DMS153 treated with DMSO at 0.1 percent for 48 hours (cell line): ENCODE measurements around the gene TENT5C.
A peak's percentile ranks its signal among the peaks of the same experiment; 100 is the strongest.

ENCODE experiments used
- DNase-seq: peaks from one replicate; lab custom pipeline; 2025; ENCODE audit not compliant: unreplicated experiment; lab: John Stamatoyannopoulos, UW

TENT5C gene

DNA sequence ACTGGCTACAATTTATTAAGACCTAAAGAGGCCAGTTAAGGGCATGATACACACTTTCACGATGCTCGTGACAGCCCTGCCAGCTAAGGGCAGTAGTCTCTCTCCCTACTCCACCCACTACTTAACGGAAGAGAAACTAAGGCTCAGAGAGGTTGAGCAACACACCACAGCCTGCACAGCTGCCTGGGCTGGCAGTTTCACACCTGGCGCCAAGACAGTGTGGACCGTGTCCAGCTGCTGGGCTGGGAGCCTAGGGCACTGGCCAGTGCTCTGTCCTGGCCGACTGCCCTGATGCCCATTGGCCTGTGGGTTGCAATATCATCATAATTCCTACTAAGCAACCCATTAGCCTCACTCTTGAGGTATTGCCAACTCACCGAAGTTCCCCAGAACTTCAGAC, 27.6 kb downstream of the TENT5C start:
- no peak for DNase-seq

DNA sequence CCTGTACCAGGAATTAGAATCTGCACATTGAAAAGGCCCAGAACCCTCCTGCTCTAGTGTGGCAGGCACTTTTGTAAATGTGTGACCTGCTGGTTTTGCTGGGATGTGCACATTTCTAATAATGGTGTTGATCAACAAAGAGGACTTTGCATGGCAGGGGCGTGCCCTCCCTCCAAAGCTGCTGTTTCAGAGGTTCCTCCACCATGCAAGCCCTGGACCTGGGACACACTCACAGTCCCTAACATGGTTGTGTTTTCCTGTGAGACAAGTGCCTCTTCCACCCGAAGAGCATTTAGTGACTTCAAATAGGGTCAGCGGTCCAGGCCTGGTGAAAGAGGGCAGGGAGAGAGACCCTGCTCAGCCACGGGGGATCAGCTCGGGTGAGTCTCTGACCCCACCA, 28.1 kb downstream of the TENT5C start:
- DNase-seq, result no peak

GRCh38 chr1:117634631-117635030, 28.8 kb downstream of the TENT5C start:
- DNase-seq, result no peak

GRCh38 chr1:117635805-117636204, 30.0 kb downstream of the TENT5C start:
- no peak for DNase-seq

DNA sequence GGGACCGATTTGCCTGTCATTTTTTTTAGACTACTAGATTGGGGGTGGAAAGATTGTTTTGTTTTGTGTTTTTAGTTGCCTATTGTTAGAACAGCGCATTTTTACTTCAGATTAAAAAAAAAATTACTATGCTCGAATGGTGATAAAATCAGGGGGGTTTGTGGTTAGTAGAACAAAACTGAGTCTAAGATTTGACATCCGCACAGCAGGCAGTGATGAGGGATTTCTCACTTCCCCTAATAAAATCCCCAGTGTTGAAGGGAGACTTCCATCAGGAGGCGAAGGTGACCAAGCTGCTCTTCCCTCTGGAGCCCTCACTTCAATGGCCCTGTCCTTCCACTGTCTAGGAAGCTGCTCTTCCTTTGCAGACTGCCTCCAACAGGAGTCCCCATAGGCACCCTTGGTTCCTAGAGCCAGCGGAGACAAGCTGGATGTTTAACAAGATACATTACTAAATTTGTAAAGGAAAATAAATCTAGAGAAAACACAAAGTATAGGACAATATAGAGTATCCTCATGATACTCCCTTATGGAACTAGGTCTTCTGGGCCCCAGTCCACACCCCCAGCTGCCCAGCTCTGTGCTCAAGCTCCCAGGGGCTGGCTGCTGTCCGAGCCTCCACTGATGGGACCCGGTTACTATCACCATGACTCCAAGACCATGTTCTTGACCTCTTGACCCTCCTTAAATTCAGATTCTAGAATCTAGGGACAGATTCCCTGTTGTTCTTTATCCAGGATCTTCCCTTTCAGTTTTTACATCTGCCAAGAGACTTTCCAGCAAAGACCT, 31.0 kb downstream of the TENT5C start:
- no peak for DNase-seq

GRCh38 chr1:117638141-117638540, 32.3 kb downstream of the TENT5C start:
- no peak for DNase-seq

DNA sequence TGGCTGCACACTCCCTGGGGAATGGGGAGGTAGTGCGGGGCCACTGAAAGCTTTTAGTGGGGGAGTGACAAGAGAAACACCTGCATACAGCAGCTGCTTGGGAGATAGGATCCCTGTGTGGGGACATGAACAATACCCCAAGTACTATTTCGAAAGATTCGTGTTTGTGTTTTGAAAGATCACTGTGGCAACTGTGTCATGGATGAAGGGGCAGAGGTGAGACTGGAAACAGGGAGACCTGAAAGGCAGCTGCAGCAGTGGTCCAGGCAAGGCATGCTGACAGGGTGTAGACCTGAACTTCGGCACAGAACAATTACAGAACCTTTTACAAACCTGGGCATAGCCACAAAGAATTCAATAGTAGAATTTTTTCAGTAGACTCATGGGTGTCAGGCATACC, 32.9 kb downstream of the TENT5C start:
- DNase-seq, result peak; percentile 31

DNA sequence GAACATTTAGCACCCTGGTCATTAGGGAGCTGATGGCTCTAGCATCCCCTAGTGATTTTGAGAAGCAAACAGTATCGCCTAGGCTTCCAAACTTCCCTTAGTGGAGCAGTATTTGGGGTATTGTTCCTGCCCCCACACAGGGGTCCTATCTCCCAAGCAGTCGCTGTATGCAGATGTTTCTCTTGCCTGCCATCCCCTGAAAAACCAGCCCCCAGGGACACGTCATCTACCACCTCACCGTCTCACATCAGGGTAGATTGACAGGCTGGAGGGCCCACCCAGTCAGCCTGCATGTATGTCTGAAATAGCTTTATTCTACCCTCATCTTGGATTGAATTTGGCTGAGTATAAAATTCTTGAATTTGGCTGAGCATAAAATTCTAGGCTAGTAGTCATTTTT, 33.9 kb downstream of the TENT5C start:
- no peak for DNase-seq

- DNase-seq, result no peak
Measured at GRCh38 chr1:117641536-117641935, 35.7 kb downstream of the TENT5C start.

DNA sequence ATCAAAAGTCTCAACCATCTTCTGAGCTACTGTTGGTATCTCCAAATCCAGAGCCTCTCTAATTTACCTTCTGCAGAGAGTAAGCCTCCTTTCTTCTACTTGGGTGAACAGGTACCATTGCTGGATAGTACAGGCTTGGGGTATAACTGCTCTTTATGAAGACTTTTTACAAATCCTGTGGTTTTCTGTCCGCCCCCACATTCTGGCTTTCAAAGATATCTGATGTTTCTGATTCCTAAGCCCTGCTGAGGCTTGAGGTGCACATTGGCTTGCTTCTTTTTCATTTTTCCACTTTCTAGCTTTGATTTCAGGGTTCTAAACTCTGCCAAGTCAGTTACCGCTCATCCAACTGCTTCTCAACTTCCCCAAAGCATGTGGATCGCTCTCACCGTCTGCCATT, 37.1 kb downstream of the TENT5C start:
- no peak for DNase-seq

DNA sequence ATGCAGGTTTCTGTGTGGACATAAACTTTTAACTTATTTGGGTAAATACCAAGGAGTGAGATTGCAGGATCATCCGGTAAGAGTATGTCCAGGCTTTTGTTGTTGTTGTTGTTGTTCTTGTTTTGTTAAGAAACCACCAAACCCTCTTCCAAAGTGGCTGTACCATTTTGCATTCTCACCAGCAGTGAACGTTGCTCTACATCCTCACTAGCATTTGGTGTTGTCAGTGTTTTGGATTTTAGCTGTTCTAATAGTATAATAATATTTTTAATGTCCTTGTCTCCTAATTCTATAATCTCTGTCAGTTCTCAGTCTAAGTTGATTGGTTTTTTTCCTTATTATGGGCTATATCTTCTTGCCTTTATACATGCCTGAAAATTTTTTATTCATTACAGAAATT, 37.8 kb downstream of the TENT5C start:
- DNase-seq, result no peak

DNA sequence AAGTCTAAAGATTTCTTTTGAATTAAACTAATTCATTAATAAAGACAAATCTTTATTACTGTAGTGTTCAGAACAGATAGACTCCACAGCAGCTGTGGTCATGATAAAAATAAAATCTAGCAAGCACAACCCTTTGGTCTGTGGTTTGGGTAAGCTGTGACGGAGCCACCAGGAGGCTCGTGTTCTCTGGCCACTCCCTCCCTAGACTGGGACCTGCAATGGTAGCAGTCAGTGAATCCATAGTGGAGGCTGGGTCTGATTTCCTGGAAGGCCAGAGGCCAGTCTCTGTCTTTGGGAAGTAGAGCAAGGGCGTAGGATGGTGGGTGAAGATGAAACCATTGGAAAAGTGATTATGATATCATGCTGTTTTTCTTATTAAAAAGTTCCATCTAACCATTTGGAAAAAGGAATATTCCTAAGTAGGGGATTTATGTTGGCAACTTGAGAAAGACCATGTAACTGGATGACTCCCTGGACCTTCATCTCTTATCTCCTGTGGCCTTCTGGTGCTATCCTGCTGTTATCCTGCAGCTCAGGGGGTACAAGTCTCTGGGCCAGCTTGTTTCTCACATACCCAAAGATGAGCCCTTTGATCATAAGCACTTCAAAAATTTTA, 39.0 kb downstream of the TENT5C start:
- DNase-seq, result no peak

DNA sequence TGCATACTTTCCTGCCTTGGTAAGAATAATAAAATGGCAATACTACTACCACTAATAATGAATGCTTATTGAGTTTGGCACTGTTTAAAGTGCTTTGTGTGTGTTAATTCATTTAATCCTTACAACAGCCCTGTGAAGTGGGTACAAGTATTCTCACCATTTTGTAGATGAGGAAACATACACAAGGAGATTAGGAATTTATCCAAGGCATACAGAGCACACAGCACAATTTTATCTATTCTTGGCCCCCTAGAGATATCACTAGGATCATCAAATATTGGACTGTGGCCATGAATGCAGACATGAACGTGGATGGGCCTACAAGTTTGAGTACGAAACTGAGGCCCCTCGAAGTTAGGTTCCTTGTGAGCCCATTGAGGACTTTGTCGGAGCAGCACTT, 39.5 kb downstream of the TENT5C start:
- no peak for DNase-seq

GRCh38 chr1:117646007-117646811, 40.4 kb downstream of the TENT5C start:
- no peak for DNase-seq

DNA sequence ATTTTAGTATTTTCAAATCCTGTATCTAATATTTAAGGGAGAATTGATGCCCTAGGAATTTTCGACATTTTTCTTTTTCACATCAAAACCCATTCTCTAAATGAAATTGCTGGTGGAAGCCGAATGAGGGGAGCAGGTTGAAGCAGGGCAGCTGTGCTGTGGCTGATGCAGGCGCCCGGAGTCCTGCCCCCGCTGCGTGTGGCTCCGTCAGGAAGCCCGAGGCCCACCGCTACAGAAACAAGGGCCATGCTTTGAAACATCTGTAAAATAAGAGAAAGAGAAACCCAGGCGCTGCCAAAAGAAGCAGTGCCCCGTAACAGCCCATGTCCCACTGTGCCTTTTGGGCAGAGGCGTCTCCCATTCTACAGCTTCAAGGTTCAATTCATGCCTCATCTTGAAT, 41.1 kb downstream of the TENT5C start:
- DNase-seq, result no peak

DNA sequence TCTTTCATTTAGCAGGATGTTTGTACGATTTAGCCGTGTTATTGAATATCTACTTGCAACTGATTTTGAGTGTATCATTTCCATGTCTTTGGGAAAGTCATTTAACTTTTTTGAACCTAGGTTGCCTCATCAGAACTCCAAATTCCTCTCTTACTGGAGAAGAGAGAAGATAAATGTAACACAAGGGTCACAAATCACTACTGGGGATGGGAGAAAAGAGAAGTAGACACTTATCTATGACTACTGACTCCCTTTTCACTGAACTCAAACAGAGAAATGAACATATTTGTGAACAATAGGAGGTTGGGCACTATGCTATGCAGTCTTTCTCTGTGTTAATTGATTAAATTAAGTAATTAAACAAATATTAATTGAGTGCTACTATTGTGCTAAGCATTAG, 42.2 kb downstream of the TENT5C start:
- DNase-seq, result no peak

GRCh38 chr1:117650840-117651568, 45.2 kb downstream of the TENT5C start:
- no peak for DNase-seq

GRCh38 chr1:117651616-117652015, 45.8 kb downstream of the TENT5C start:
- DNase-seq, result no peak

GRCh38 chr1:117652421-117652820, 46.6 kb downstream of the TENT5C start:
- DNase-seq, result no peak

- DNase-seq, result no peak
Measured at GRCh38 chr1:117653195-117653594, 47.3 kb downstream of the TENT5C start.

DNA sequence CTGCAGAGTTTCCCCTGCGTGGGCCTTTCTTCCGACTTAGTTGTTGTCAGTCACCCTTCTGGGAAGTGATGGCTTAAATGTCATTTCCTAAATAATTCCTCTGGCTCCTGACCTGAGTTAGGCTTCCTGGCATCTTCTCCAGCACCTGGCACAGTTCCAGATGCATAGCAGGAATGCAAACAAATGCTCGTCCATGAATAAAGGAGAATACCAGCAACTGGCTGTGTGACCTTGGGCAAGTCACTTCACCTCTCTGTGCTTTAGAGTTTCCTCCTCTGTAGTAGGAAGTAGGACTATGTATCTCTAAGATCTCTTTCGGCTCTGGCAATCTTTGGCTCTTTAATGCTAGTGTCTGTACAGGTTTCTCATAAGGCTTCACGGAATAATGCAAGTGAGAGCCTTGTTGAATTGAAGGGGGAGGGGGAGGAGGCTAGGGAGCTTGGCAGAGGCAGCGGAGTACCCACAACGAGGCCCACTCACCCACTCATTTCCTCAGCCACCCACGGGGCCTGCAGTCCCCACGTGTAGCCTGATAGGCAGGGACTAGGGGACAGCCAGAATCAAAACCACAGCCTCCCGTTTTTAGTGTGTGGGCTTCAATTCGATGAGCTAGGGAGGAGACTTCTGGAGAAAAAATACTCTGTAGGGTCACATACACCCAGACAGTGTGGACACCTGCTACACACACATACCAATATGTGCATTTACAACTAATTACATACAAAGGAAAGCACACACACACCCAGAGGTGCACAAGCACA, 48.1 kb downstream of the TENT5C start:
- DNase-seq, result no peak
